NCI-H1436 (cell line): ENCODE data around the gene KMT2D.
A peak's percentile ranks its signal among the peaks of the same experiment; 100 is the strongest.

Experiments
- DNase-seq: peaks from one replicate; lab custom pipeline; 2025; lab: John Stamatoyannopoulos, UW

KMT2D gene

DNA sequence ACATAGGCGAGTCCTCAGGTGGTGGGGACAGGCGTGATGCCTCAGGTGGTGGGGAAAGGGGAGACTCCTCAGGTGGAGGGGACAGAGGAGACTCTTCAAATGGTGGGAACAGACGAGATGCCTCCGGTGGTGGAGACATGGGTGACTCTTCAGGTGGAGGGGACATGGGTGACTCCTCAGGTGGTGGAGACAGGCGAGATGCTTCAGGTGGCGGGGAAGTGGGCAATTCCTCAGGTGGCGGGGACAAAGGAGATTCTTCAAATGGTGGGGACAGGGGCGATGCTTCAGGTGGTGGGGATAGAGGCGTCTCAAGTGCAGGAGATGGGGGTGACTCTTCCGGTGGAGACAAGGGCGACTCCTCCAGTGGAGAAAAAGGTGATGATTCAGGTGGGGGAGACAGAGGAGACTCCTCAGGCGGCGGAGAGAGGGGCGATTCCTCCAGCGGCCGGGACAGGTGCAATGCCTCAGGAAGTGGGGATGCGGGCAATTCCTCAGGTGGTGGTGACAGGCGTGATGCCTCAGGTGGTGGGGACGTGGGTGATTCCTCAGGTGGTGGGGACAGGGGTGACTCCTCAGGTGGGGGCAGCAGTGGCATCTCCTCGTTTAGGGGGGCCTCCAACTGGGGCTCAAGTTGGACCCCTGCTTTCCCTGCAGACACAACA lies 8.7 kb downstream of the KMT2D start:
- DNase-seq, result no peak

DNA sequence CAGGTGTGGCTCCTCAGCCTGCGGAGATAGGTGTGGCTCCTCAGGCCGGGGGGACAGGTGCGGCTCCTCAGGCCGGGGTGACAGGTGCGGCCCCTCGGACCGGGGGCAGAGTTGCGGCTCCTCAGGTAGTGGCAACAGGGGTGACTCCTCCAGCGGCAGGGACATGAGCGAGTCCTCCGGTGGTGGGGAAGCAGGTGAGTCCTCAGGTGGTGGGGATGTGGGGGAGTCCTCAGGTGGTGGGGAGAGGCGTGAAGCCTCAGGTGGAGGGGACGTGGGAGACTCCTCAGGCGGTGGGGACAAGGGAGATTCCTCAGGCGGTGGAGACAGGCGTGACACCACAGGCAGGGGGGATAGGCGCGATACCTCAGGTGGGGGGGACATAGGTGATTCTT lies 9.2 kb downstream of the KMT2D start:
- no peak for DNase-seq

DNA sequence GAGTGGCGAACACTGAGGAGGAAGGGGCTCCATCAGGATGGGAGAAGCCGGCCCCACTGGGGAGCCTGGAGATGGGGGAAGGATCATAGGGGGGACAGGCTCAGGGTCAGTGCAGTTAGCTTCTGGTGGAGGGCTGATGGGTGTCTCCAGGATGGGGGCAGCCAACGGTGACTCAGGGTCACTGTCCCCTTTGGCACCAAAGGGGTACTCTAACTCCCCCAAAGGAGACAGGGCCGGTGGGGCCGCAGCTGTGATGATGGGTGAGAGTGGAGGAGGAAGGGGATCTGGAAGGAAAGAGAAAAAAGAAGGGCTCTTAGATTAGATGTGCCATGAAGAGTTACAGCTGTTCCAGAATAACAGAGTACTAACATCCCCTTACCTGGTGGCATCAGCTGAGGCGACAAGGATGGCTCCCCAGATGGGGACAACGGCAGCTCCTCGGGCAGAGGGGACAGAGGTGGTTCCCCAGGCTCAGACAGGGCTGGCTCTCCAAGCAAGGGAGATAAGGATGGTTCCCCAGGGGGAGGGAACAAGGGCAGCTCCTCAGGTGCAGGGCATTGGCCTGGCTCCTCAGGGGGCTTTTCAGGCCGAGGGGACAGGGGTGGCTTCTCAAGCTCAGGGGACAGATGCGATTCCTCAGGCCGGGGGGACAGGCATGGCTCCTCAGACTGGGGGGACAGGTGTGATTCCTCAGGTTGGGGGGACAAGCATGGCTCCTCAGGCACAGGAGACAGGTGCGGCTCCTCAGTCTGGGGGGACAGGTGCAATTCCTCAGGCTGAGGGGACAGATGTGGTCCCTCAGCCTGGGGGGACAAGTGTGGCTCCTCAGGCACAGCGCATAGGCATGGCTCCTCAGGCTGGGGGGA lies 9.9 kb downstream of the KMT2D start:
- DNase-seq, result no peak

DNA sequence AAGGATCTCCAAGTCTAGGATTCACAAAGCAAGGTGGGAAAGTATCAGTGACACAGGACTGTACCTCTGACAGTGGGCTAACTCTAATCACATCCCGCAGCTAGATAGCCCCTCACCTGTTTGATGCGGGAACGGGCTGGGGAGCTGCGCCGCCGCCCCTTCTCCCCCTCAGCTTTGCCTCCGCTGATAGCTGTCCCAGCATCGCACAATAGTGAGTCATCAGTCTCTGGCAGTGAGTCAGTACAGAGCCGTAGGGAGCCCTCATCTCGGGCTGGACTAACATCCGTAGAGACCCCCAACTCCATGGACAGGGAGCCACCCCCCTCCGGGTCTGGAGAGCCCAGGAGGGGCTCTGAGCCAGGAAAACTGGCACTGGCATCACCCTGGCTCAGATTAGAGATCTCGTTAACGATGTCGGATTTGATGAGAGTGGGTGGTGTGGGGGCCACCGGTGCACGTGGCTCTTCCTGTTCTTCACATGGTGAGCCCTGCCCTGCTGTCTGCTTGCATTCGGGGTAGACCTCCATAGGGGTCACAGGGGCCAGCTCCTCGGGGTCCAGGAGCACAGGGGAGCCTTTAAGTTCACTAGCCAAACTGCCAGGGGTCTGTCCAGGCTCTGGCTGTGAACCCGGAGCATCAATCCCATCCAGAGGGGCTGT lies 10.9 kb downstream of the KMT2D start:
- no peak for DNase-seq

DNA sequence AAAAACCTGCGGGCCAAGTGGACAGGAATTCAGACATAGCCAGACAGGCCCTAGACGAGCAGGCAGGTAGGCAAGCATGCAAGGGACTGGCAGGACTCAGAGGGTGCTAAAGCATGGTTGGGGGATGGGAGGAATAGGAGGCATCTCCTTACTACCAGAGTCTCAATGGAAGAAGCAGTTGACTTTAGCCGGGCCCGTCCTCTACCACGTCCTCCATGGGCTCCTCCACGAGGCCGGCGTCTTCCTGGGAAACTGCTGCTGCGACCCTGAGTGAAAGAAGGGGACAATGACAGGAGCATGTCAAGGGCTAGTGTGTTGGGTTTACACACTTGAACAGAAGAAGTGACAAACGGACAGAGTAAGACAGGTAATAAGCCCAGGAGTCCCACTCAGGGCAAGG lies 11.6 kb downstream of the KMT2D start:
- no peak for DNase-seq

DNA sequence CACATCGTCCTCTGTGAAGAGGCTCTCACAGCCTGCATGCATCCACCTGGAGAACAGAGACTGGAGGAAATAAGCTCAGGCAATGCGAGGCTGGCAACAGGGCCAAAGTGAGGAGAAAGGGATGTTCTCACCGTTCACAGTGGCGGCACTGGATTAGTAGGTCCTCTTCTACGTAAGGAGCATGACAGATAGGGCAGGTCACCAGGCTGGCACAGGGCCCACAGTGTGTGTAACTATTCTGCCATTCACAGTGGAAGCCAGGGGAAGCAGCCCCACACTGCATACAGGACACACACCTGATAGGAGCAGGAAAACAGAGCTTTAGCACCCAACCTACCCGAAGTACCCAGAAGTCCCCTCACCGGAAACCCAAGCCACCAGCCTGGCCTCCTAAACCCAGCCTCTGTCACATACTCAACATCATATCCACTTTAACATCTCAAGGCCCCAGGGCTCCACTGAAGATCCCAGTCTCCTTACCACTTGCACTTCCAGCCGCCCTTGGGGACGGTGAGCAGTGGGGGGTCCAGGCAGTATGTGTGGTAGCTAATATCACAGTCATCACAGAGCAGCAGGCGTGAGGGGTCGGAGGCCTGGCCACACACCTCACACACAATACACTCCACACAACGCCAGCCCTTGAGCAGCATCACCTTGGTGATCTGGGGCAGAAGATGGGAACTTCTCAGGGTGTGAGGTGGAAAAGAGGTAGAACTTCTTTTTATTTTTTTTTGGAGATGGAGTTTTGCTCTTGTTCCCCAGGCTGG lies 14.3 kb downstream of the KMT2D start:
- no peak for DNase-seq

DNA sequence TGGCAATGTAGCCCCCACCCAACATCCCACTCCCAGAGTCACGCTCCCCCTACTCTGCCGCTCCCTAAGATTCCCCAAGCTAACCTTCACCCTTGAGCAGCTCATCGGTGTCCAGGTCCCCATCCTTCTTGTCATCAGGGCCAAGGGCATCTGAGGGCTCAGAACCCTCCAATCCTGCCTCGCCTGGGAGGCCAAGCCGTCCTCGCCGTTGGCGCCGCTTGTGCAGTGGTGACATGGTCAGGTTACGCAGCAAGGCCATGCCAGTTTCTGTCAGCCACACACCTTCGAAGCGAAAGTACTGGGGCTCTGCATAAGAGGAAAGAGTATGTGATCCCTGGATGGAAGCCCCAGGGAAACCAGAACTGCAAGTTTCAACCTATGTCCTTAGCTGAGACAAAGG lies 15.9 kb downstream of the KMT2D start:
- no peak for DNase-seq

DNA sequence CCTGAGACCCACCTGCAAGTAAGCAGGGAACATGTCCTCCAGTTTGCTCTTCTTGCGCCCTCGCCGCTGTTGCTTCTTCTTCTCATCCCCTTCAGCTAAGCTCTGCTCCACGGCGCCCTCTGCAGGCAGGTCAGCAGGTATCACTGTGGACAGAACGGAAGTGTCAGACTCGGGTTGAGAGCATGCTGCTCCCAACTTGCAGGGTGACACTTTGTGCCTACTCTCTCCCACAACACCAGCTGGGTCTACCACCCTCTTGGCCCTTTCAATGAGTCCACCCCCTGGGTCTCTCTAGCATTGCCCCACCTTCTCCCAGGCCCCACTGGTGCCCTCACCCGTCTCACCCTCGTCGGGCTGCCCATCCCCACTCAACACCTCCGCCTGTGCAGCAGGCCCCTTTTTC lies 16.7 kb downstream of the KMT2D start:
- DNase-seq, result peak; percentile 58

DNA sequence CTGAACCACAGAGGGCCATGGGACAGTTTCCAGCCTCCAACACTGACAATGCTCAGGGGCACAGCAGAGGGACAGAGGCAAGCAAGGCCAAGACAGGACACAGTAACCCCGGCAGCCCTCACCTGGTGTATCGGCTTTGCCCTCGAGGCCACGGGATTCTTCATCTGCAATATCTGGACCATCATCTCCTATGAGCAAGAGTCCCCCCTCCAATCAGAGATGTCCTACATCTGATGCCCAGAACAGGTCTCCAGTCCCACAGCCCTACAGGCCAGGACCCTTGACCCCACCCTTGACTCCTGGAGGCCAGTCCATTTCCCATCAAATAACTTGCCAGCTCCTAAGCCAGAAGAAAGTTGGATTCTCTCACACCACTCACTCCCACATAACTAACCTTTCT lies 17.4 kb downstream of the KMT2D start:
- no peak for DNase-seq

DNA sequence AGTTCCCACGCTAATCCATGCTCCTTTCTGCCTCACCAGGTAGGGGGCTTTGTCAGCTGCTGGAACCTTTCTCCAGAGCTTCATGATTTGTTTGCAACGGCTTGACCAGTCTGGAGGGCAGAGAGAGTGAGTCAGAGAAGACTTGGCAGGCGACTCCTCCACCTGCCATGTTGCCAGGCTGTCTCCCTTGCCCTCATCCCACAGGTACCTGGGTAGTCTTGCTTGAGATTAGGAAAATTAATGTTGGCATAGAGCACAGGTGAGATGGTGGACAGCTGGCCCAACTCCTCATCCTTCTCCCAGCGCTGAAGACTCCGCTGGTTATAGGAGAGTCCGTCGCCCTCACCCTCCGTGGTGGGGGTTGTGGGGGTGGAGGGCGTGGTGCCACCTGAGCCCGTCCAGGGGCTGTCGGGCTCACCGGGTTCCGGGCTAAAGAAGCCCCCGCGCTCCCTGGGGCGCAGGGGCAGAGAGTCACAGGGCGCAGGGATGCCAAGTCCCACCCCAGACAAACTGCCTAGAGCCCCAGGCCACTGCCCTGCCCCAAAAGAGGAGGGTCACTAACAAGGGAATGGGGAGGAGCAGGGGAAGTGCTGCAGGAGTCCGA lies 18.6 kb downstream of the KMT2D start:
- no peak for DNase-seq

DNA sequence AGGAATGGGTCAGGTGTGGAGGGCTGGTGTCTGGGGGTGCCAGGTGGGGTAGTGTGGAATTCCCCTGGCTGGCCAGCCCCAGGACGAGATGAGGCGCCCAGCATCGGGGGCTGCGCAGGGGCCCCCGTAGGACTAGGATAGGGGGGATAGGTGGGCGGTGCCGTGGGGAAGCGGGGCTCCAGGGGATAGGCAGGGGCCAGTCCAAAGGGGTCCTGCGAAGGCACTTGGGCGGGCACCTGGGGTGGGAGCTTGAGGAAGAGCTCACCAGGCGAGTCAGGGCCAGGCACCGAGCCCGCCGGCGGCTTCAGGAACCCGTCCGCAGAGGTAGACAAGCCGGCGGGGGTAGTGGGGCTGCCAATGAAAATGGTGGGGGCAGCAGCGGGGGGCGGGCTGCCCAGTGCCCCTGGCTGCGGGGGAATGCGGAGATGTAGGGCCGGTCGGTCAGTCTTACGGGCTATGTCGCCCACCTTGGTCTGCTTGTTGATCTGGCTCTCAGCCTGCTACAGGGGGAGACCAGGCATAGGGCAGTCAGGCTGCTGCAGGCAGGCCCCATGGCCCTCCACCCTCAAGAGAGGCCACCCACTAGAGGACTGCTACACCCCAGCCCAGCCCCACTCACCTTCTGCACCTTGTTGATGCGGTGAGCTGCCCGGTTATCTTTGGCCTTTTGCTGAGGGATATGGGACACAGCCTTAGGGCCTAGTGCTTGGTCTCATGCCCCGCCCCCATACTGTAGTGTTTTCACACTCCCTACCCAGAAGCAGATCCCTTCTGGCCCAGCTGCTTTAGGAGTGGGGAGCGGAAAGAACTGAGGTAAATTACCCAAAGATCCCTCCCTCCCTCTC lies 19.3 kb downstream of the KMT2D start:
- no peak for DNase-seq

DNA sequence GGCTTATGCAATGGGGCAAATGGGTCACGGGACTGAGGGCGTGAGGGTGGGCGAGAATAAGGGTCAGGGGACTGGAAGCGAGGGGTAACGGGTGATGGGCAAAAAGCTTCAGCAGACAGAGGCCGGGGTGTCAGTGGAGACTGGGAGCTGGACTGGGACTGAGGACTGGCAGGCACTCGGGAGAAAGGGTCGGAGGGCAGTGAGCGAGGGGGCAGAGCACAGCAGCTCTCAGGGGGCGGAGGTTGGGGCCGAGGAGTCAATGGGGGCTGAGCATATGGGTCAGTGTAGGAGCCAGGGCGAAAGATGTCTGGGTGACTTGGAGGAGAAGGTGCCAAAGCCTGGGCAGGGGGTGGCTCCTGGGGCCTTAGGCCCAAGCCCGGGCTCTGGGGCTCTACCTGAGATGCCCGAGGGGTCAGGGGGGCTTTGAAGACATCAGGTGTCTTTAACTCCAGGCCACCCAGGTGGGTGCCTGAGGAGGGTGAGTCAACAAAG lies 20.2 kb downstream of the KMT2D start:
- DNase-seq, result no peak

DNA sequence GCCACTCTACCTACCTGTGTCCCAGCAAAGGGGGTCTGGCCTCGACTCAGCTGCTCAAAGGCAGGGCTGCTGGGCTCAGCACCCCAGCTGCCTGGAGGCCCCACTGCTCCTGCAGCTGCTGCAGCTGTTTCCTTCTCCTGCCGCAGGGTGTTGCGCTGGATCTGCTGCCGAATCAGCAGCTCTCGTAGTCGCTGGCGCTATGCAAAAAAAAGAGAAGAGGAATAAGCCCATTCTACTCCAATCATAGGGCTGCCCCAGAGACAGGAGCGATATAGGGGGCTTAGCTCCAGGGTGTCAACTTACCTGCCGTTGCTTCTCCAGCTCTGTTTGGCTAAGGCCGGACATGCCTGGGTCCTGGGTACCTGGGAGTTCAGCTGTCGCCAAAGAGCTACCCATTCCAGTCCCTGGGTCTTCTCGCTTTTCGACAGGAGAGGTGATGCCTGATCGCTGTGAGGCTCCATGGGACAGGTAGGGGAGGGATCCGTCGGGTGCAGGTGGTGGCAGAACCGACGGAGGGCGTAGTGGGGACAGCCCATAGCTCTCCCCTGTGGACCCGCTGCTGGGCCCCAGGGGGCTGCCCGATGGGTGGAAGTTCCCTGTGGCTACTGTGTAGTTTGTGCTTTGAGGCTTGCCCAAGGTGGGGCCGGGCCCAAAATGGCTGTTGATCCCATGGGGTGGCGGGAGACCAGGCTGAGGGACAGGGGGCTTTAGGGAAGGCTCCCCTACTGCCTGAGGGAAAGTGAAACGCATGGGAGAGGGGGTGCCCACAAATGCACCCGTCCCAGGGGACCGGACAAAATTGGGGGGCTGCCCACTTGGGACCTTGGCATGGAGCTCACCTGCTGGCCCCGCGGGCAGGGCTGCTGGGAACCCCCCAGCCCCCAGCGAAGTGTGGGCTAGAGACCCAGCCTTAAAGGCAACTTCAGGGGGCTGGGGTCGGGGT lies 20.9 kb downstream of the KMT2D start:
- DNase-seq, result no peak

DNA sequence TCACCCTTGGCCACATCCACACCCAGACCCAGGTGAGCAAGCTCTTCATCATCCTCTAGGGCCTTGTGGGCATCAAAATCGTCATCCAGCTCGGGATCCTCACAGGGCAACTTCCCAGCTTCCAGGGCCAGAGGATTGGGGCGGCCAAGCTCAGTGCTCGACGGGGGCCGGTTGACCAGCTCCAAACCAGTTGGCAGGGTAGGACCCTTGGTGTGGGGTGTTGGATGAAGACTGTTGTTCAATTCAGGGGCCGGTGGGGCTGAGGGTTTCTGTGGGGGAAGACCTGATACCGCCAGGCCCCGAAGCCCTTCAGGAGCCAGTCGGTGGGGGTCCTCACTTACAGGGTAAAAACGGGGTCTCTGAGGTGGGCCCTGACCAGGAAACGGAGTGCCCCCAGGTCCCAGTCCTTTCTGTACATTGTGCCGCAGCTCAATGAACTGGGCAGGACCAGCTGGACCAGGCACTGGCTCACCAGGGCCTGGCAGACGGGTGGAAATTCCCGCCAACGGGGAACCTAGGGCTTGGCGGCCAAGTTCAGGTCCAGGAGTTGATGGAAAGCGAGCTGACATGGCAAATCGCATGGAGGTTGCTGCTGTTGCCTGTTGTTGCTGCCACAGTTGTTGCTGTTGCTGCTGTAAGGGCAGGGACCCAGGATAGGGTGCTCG lies 22.2 kb downstream of the KMT2D start:
- DNase-seq, result no peak

DNA sequence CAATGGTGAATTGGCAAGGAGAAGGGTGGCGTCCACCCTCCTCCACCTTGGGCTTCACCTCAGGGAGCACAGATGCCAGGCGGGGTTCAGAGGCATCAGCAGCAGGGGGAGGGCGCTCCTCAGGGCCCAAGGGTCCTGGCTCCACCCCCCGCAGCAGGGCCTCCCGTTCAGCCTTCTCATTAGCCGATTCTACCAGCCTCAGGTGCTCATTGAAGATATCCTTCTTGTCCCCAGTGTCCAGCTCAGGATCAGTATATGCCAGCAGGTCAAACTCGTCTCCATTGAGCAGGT lies 22.7 kb downstream of the KMT2D start:
- DNase-seq, result no peak

DNA sequence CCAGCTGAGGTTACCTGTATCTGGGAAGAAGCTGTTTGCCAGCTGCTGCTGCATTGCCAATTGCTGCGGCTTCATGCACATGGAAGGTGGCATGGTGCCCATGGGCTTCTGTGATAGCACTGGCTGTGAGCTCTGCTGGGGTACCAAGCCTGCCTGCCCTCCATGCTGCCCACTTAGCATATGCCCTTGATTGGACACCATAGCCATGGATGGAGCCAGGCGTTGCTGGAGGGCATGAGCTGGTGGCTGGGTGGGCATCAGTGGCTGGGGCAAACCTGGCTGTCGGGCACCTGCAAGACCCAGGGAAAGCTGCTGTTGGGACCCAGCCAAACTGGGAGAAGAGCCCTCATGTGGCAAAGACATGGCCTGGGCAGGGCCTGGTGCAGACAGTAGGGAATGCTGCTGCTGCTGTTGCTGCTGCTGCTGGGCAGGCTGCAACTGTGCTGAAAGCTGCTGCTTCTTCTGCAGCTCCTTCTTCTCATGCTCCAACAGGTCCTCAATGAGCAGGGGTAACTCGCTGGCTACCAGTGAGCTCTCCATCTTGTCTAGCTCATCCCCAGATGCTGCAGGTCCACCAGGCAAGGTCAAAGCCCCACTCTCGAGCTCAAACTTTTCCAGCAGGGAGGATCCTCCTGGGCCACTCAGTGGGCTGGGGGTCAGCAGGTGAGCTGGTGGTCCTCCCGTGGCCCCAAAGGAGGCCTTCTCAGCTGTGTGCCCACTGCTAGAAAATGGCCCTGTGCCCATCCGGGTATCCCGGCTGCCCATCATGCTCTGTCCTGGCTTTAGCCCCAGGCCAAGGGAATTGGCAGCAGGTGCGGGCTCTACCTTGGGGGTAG lies 23.3 kb downstream of the KMT2D start:
- no peak for DNase-seq

DNA sequence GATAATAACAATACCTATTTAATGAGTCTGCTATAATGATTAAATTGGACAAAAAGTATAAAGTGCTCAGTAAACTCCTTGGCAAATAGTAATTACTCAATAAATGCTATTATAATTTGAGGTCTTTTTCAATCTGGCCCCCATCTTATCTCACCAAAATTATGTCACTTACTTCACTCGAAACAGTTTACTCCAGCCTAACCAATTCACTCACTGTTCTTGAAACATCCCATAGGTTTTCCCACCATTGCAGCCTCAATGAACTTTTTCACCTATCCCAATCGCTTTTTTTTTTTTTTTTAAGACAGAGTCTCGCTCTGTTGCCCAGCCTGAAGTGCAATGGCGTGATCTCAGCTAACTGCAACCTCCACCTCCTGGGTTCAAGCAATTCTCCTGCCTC lies 24.6 kb downstream of the KMT2D start:
- DNase-seq, result no peak

DNA sequence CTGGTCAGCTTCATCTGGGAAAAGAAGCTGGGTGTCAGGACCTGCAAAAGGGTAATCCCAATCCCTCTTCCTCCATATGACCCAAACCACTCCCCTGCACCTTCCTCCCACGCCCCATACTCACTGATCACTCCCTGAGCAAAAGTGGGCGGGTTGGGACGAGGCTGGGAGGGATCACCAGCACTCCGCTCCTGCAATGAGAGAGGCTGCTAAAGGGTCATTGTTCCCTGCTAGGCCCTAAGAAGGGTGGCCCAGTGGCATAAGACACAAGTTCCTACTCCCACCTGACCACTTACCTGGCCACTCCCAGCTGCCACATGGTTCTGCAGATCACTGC lies 26.3 kb downstream of the KMT2D start:
- DNase-seq, result no peak
